GM12878 (cell line): ENCODE results near the gene PEX11B. TPM values are rescaled to one million over a fixed set of nuclear protein-coding genes. Genes with fewer than 3 reads are reported as not detected.
A peak's percentile ranks its signal among the peaks of the same experiment; 100 is the strongest.

ENCODE experiments used
- ATAC-seq: fragments of 200-7000 bp; cut with Tn5 transposase; 3 replicates; pipeline ENCODE4 v1.9.1; 2020; ENCODE audit warnings: mild to moderate bottlenecking, moderate library complexity
- BruUV-seq: library from RNA; stranded (reverse); fragments of 400-500 nt; replicated peaks from 2 replicates; lab custom pipeline; 2021; lab: Mats Ljungman, UMichigan
- CTCF ChIA-PET: fragments of 300-600 bp; sonication (Branson Sonifier 250); formaldehyde crosslinking; extraction: SDS; loops from one replicate; lab custom pipeline; 2021; ENCODE audit warnings: inconsistent platforms; lab: Yijun Ruan, JAX
- POLR2A ChIA-PET: fragments of 350-600 bp; formaldehyde crosslinking; extraction: SDS; loops from one replicate; lab custom pipeline; 2021; ENCODE audit warnings: inconsistent platforms; lab: Charles Lee
- RAD21 ChIA-PET: fragments of 300-600 bp; sonication (Branson Sonifier 250); formaldehyde crosslinking; loops from one replicate; lab custom pipeline; 2023; ENCODE audit warnings: antibody characterized with exemption; ENCODE audit not compliant: unreplicated experiment; lab: Charles Lee
- SMC1A ChIA-PET: fragments of 300-600 bp; sonication (Branson Sonifier 250); formaldehyde crosslinking; loops from one replicate; lab custom pipeline; 2023; ENCODE audit not compliant: unreplicated experiment, uncharacterized antibody; lab: Charles Lee
- DNase-seq: peaks from one replicate; pipeline ENCODE4 v3.0.0-alpha.2; 2011; ENCODE audit warnings: low read depth, low spot score
- FAIRE-seq: peaks from 3 replicates; lab custom pipeline; 2011; peaks lifted over from hg19 to GRCh38; lab: Jason Lieb, UNC
- H2AFZ ChIP-seq: 2 replicates; pipeline ENCODE4 v1.6.0; 2011; ENCODE audit warnings: low read depth, low read length, control low read depth; ENCODE audit not compliant: control insufficient read depth
- H3K27ac ChIP-seq: 2 replicates; pipeline ENCODE4 v1.5.1; 2011; ENCODE audit warnings: control low read depth; ENCODE audit not compliant: control insufficient read depth, insufficient read depth
- H3K27me3 ChIP-seq, 2 experiments: replicated peaks in 1 of 2; 2 replicates each; pipeline versions ENCODE4 v1.6.0 to v1.6.1; 2011; ENCODE audit warnings: low read length in 1 of 2; ENCODE audit not compliant: control insufficient read depth in 2 of 2, insufficient read depth in 2 of 2
- H3K36me3 ChIP-seq, 2 experiments: 2 replicates each; pipeline ENCODE4 v1.5.1; 2011; ENCODE audit warnings: low read length in 1 of 2; ENCODE audit not compliant: control insufficient read depth in 2 of 2, insufficient read depth in 2 of 2
- H3K4me1 ChIP-seq: 2 replicates; pipeline ENCODE4 v1.6.1; 2011; ENCODE audit warnings: mild to moderate bottlenecking, low read length, moderate library complexity, mixed read lengths; ENCODE audit not compliant: control insufficient read depth, insufficient read depth
- H3K4me2 ChIP-seq: 2 replicates; pipeline ENCODE4 v1.6.0; 2011; ENCODE audit warnings: control low read depth; ENCODE audit not compliant: control insufficient read depth, insufficient read depth
- H3K4me3 ChIP-seq: fragments of 200-600 bp; sonication (generic); 2 replicates; pipeline ENCODE4 v1.5.1; 2016
- H3K79me2 ChIP-seq: 2 replicates; pipeline ENCODE4 v1.6.0; 2011; ENCODE audit warnings: low read length; ENCODE audit not compliant: control insufficient read depth, insufficient read depth
- H3K9ac ChIP-seq: 2 replicates; pipeline ENCODE4 v1.8.0; 2011; ENCODE audit warnings: low read length, control low read depth, mixed read lengths; ENCODE audit not compliant: control insufficient read depth, insufficient read depth
- H3K9me3 ChIP-seq: replicated peaks from 3 replicates; pipeline ENCODE4 v1.5.1; 2011; ENCODE audit warnings: mild to moderate bottlenecking, low read length; ENCODE audit not compliant: control insufficient read depth, insufficient read depth
- H4K20me1 ChIP-seq: 2 replicates; pipeline ENCODE4 v1.6.0; 2011; ENCODE audit not compliant: control insufficient read depth, insufficient read depth
- ATF7 ChIP-seq: fragments of 450-650 bp; IDR thresholded peaks from 2 replicates; pipeline ENCODE4 v1.6.1; 2016; ENCODE audit warnings: low read depth, mild to moderate bottlenecking
- E2F4 ChIP-seq: IDR thresholded peaks from 2 replicates; pipeline ENCODE4 v1.6.1; 2012; ENCODE audit warnings: low read depth, low read length, improper control_type of control experiment
- E2F8 ChIP-seq: fragments of 450-650 bp; IDR thresholded peaks from 2 replicates; pipeline ENCODE4 v1.6.1; 2018; ENCODE audit warnings: mild to moderate bottlenecking, low read depth, moderate library complexity; ENCODE audit not compliant: partially characterized antibody
- ETV6 ChIP-seq, 2 experiments: fragments of 450-650 bp in 1 of 2; IDR thresholded peaks in 1 of 2; conservative IDR thresholded peaks in 1 of 2; 2 replicates each; pipeline ENCODE4 v1.6.1; 2014; ENCODE audit warnings: antibody characterized with exemption in 1 of 2, borderline replicate concordance in 1 of 2, low read depth in 1 of 2, mild to moderate bottlenecking in 1 of 2, moderate library complexity in 1 of 2
- HCFC1 ChIP-seq: fragments of 150-350 bp; IDR thresholded peaks from 2 replicates; pipeline ENCODE4 v1.6.1; 2014; ENCODE audit warnings: low read length
- IRF5 ChIP-seq: fragments of 450-650 bp; IDR thresholded peaks from 2 replicates; pipeline ENCODE4 v1.6.1; 2017; ENCODE audit warnings: borderline replicate concordance
- JUNB ChIP-seq: IDR thresholded peaks from 2 replicates; pipeline ENCODE4 v1.6.1; 2016; ENCODE audit warnings: antibody characterized with exemption, mild to moderate bottlenecking
- MXI1 ChIP-seq: fragments of 150-350 bp; IDR thresholded peaks from 2 replicates; pipeline ENCODE4 v1.6.1; 2011; ENCODE audit warnings: low read depth, mild to moderate bottlenecking, inconsistent platforms, low read length, improper control_type of control experiment
- TCF7 ChIP-seq: IDR thresholded peaks from 2 replicates; pipeline ENCODE4 v1.6.1; 2014; ENCODE audit warnings: antibody characterized with exemption, borderline replicate concordance
- WGBS: methylation state at CpG from one replicate; pipeline ENCODE4 v1.1.6; 2016; ENCODE audit warnings: low lambda C conversion rate; ENCODE audit not compliant: insufficient replicate concordance, insufficient coverage; ENCODE audit errors: missing lambda C conversion rate; 5-methylcytosine and 5-hydroxymethylcytosine counted together
- in situ Hi-C: fragments of 300-500 bp; cut with MboI; formaldehyde crosslinking; loops from 9 replicates; pipeline ENCODE4 v1.14.3; 2018; ENCODE audit warnings: mixed read lengths
- intact Hi-C: fragments of 100-400 bp; cut with micrococcal nuclease; formaldehyde crosslinking; loops from one replicate; pipeline ENCODE4 v1.14.2; 2022; ENCODE audit not compliant: unreplicated experiment
- polyA plus RNA-seq, 11 experiments: library from polyadenylated mRNA; depleted of rRNA in 4 of 11; unstranded in 6 of 11; stranded (reverse) in 5 of 11; fragments of >200 nt; fragmentation: Nextera tagmentation in 4 of 11; fragmentation: Illumina TruSeq in 1 of 11; extraction: Ambion mirVana in 4 of 11; extraction: Trizol in 1 of 11; gene quantifications; 1 replicate in 1 of 11; 2 replicates in 10 of 11; pipeline versions ENCODE4 v1.2.1 to v1.2.3, GENCODE V29; 2011 to 2016; ENCODE audit warnings: inconsistent platforms in 2 of 11, missing spikeins in 2 of 11, low read depth in 1 of 11
- total RNA-seq, 4 experiments: library from RNA; depleted of rRNA in 3 of 4; stranded (reverse); fragments of >200 nt in 3 of 4; fragmentation: Illumina TruSeq in 1 of 4; extraction: Trizol in 1 of 4; gene quantifications; 2 replicates each; pipeline versions ENCODE4 v1.2.1 to v1.2.3, GENCODE V29; 2013 to 2021
- TF ChIP-seq, protein P1 (sequence below): fragments of 450-650 bp; formaldehyde crosslinking; IDR thresholded peaks from 2 replicates; pipeline ENCODE4 v1.4.0; 2020; ENCODE audit warnings: mild to moderate bottlenecking, moderate library complexity
- TF ChIP-seq, protein P2 (sequence below): IDR thresholded peaks from 2 replicates; pipeline ENCODE4 v1.6.1; 2011; ENCODE audit warnings: low read depth, low read length, improper control_type of control experiment, borderline replicate concordance

PEX11B gene
- total and polyA plus RNA-seq, 10 of the 15 experiments (the other 5 are each of a cell fraction or from before 2014, with no cell fraction given): 24.9 to 129 (median 40.7) TPM

- intact Hi-C loops: no loop called here
- H4K20me1 ChIP-seq: no peaks in the 10 kb centered on the region
- POLR2A ChIA-PET: interaction anchor here (0.8 to 5.8 kb wide), 7 partner anchors 7 to 98 kb away, joined by 3 to 58 read pairs (median 14); partner anchors contain the start of genes ANKRD34A, PIAS3, POLR3GL and RBM8A
- ATAC-seq (peak; percentile 16), FAIRE-seq (peak; percentile 59), DNase-seq (no peak)
- peak overlapping the region; percentile 77 for H2AFZ ChIP-seq
- H3K4me3 ChIP-seq: peak overlapping the region; percentile 78
- H3K4me2 ChIP-seq: peak overlapping the region; percentile 93
- CTCF ChIA-PET: interaction anchor here (0.8 to 4.1 kb wide), 10 partner anchors 8 to 112 kb away, joined by 3 to 27 read pairs (median 5); partner anchors contain the start of genes ANKRD34A, NUDT17, POLR3GL and RBM8A
- H3K36me3 ChIP-seq: no peaks in the 10 kb centered on the region; a peak in 1 of 4 replicates
- H3K27ac ChIP-seq: peak overlapping the region; percentile 73
- H3K4me1 ChIP-seq: peaks cover 7% of the 10 kb centered on the region
- H3K79me2 ChIP-seq: peaks cover 21% of the 10 kb centered on the region
- peak overlapping the region; percentile 72 for H3K9ac ChIP-seq
- TSS peak; percentile 73 for BruUV-seq
- H3K27me3 ChIP-seq: no peaks in the 10 kb centered on the region; a peak in 1 of 4 replicates
- in situ Hi-C loops: no loop called here
- WGBS: 0% methylated on average over 3 of the region's 3 CpGs
- no peaks in the 10 kb centered on the region for H3K9me3 ChIP-seq
- SMC1A ChIA-PET: interaction anchor here (0.7 to 4.1 kb wide), 11 partner anchors 7 to 113 kb away, joined by 3 to 37 read pairs (median 5); partner anchors contain the start of genes ANKRD34A, PEX11B, POLR3GL and RBM8A
- RAD21 ChIA-PET: interaction anchor here (1.0 to 4.7 kb wide), 5 partner anchors 21 to 65 kb away, joined by 3 to 47 read pairs (median 11); partner anchors contain the start of genes PEX11B and RBM8A
- TF ChIP-seq, protein P1, sequence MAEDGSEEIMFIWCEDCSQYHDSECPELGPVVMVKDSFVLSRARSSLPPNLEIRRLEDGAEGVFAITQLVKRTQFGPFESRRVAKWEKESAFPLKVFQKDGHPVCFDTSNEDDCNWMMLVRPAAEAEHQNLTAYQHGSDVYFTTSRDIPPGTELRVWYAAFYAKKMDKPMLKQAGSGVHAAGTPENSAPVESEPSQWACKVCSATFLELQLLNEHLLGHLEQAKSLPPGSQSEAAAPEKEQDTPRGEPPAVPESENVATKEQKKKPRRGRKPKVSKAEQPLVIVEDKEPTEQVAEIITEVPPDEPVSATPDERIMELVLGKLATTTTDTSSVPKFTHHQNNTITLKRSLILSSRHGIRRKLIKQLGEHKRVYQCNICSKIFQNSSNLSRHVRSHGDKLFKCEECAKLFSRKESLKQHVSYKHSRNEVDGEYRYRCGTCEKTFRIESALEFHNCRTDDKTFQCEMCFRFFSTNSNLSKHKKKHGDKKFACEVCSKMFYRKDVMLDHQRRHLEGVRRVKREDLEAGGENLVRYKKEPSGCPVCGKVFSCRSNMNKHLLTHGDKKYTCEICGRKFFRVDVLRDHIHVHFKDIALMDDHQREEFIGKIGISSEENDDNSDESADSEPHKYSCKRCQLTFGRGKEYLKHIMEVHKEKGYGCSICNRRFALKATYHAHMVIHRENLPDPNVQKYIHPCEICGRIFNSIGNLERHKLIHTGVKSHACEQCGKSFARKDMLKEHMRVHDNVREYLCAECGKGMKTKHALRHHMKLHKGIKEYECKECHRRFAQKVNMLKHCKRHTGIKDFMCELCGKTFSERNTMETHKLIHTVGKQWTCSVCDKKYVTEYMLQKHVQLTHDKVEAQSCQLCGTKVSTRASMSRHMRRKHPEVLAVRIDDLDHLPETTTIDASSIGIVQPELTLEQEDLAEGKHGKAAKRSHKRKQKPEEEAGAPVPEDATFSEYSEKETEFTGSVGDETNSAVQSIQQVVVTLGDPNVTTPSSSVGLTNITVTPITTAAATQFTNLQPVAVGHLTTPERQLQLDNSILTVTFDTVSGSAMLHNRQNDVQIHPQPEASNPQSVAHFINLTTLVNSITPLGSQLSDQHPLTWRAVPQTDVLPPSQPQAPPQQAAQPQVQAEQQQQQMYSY (CRISPR knock-in tag): no peak
- TF ChIP-seq ATF7 (0 out of 2 replicates have a peak, but pooled peaks have one; percentile 10), ETV6 (conservative IDR thresholded peaks at IDR 0.05 in 1 of 2, IDR thresholded peaks at IDR 0.05 in 1 of 2; ENCODE audit: borderline replicate concordance in 1 of 2, low read depth in 1 of 2) (no peak), HCFC1 (no peak), IRF5 (no peak), E2F8 (no peak), JUNB (no peak), MXI1 (peak; percentile 52), TCF7 (no peak), E2F4 (no peak)
- TF ChIP-seq, protein P2, sequence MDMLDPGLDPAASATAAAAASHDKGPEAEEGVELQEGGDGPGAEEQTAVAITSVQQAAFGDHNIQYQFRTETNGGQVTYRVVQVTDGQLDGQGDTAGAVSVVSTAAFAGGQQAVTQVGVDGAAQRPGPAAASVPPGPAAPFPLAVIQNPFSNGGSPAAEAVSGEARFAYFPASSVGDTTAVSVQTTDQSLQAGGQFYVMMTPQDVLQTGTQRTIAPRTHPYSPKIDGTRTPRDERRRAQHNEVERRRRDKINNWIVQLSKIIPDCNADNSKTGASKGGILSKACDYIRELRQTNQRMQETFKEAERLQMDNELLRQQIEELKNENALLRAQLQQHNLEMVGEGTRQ: no peak
Measured at GRCh38 chr1:145956781-145957442, 38.4 kb upstream of the PEX11B start.
